ENCODE measurements around the gene PI4KA. TPM values are rescaled to one million over a fixed set of nuclear protein-coding genes. Genes with fewer than 3 reads are reported as not detected.

Gene PI4KA
- total RNA-seq, 1 experiment from 2014 or later, result 54.3 TPM

DNA sequence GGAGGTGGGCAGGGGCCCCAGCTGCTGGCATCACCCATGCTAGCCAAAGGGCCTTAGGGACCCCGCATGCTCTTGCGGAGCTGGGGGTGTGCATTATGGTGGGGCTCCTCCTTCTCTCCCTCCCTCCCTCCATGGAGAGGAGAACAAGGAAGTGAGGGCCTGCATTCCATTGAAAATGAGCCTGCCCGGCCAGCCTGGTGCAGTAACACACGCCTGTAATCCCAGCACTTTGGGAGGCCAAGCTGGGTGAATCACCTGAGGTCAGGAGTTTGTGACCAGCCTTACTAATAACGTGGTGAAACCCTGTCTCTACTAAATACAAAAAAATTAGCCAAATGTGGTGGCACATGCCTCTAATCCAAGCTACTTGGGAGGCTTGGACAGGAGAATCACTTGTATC is 22.6 kb upstream of the PI4KA start:
- Histone ChIP-seq H3K36me3 (ENCODE audit: control insufficient read depth, insufficient read depth, low read length) (no peaks in the 10 kb centered on the region), H3K4me3 (ENCODE audit: low read depth in 2 of 2, low read length in 2 of 2) (no peak overlapping the region), H3K4me1 (ENCODE audit: control insufficient read depth, insufficient read depth, low read length) (peaks cover 6% of the 10 kb centered on the region), H3K9me3 (ENCODE audit: control insufficient read depth, insufficient read depth, low read depth, low read length) (no peaks in the 10 kb centered on the region), H3K27me3 (ENCODE audit: control insufficient read depth, insufficient read depth, low read length) (no peaks in the 10 kb centered on the region), H3K27ac (ENCODE audit: low read length) (no peak overlapping the region)
- ChIA-PET CTCF (interaction anchor here (0.7 kb wide), 1 partner anchor 221 kb away, joined by 4 read pairs; no protein-coding TSS in a partner anchor), POLR2A (no interaction called here)
- in situ Hi-C loops (cut with HindIII; ENCODE audit: low pct_unique_long_range_greater_than_20kb, low sequenced_read_pairs), result no loop called here
- DNase-seq (ENCODE audit: low read depth, low spot score) (no peak), ATAC-seq (no peak)
- BruUV-seq (replicated peaks), result no TSS peak
- intact Hi-C loops (cut with micrococcal nuclease; ENCODE audit: unreplicated experiment), result loop anchor here (10.0 kb wide), 1 partner anchor 64 kb away; no protein-coding TSS in a partner anchor
- no peak for TF ChIP-seq POLR2AphosphoS5 (IDR thresholded peaks at IDR 0.05; ENCODE audit: low read depth, low read length)
- TF ChIP-seq TCF7L2 (IDR thresholded peaks at IDR 0.05; ENCODE audit: low read depth, low read length), result no peak
- TF ChIP-seq CTCF (IDR thresholded peaks at IDR 0.05), result no peak
- TF ChIP-seq, protein P1, sequence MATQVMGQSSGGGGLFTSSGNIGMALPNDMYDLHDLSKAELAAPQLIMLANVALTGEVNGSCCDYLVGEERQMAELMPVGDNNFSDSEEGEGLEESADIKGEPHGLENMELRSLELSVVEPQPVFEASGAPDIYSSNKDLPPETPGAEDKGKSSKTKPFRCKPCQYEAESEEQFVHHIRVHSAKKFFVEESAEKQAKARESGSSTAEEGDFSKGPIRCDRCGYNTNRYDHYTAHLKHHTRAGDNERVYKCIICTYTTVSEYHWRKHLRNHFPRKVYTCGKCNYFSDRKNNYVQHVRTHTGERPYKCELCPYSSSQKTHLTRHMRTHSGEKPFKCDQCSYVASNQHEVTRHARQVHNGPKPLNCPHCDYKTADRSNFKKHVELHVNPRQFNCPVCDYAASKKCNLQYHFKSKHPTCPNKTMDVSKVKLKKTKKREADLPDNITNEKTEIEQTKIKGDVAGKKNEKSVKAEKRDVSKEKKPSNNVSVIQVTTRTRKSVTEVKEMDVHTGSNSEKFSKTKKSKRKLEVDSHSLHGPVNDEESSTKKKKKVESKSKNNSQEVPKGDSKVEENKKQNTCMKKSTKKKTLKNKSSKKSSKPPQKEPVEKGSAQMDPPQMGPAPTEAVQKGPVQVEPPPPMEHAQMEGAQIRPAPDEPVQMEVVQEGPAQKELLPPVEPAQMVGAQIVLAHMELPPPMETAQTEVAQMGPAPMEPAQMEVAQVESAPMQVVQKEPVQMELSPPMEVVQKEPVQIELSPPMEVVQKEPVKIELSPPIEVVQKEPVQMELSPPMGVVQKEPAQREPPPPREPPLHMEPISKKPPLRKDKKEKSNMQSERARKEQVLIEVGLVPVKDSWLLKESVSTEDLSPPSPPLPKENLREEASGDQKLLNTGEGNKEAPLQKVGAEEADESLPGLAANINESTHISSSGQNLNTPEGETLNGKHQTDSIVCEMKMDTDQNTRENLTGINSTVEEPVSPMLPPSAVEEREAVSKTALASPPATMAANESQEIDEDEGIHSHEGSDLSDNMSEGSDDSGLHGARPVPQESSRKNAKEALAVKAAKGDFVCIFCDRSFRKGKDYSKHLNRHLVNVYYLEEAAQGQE (IDR thresholded peaks at IDR 0.05; ENCODE audit: insufficient read depth in 1 of 2, low read depth in 2 of 2, low read length in 1 of 2), result no peak
- no peak for TF ChIP-seq SIN3A (IDR thresholded peaks at IDR 0.05; ENCODE audit: borderline replicate concordance, insufficient read depth, low read depth, low read length)

DNA sequence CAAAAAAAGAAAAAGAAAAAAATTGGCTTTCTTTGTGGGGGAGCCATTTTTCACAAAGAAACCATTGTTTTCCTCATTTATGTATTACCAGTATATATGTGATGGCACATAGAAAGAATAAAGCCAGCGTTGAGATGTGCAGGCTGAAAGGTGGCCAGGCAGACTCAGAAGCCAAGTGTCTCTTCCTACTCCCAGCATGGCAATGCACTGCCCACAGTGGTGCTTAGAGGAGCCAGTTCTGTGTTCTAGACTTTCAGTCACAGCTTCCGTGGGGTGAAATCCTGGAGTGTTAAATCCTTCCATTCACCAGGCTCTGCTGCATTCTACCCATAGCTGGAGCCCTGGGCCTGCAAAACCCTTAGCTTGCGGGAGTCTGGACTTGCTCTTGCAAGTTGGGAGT is 19.1 kb upstream of the PI4KA start:
- no TSS peak for BruUV-seq (replicated peaks)
- Histone ChIP-seq H3K4me3 (ENCODE audit: low read depth in 2 of 2, low read length in 2 of 2) (no peak overlapping the region), H3K27ac (ENCODE audit: low read length) (no peak overlapping the region), H3K27me3 (ENCODE audit: control insufficient read depth, insufficient read depth, low read length) (no peaks in the 10 kb centered on the region), H3K36me3 (ENCODE audit: control insufficient read depth, insufficient read depth, low read length) (no peaks in the 10 kb centered on the region), H3K4me1 (ENCODE audit: control insufficient read depth, insufficient read depth, low read length) (no peaks in the 10 kb centered on the region), H3K9me3 (ENCODE audit: control insufficient read depth, insufficient read depth, low read depth, low read length) (no peaks in the 10 kb centered on the region)
- ChIA-PET CTCF (no interaction called here), POLR2A (no interaction called here)
- in situ Hi-C loops (cut with HindIII; ENCODE audit: low pct_unique_long_range_greater_than_20kb, low sequenced_read_pairs) (no loop called here), intact Hi-C loops (cut with micrococcal nuclease; ENCODE audit: unreplicated experiment) (no loop called here)
- ATAC-seq (no peak), DNase-seq (ENCODE audit: low read depth, low spot score) (no peak)
- TF ChIP-seq TCF7L2 (IDR thresholded peaks at IDR 0.05; ENCODE audit: low read depth, low read length) (no peak), CTCF (IDR thresholded peaks at IDR 0.05) (no peak), SIN3A (IDR thresholded peaks at IDR 0.05; ENCODE audit: borderline replicate concordance, insufficient read depth, low read depth, low read length) (no peak), POLR2AphosphoS5 (IDR thresholded peaks at IDR 0.05; ENCODE audit: low read depth, low read length) (no peak)
- TF ChIP-seq, protein P1 (IDR thresholded peaks at IDR 0.05; ENCODE audit: insufficient read depth in 1 of 2, low read depth in 2 of 2, low read length in 1 of 2), result no peak
